Panc1 (cell line): ENCODE results near the gene EYA2. TPM values are rescaled to one million over a fixed set of nuclear protein-coding genes. Genes with fewer than 3 reads are reported as not detected.

Source experiments
- ATAC-seq: fragments of 200-7000 bp; cut with Tn5 transposase; 2 replicates; pipeline ENCODE4 v1.9.1; 2020; ENCODE audit warnings: mild to moderate bottlenecking, moderate library complexity
- BruUV-seq: library from RNA; stranded (reverse); fragments of 400-500 nt; replicated peaks from 2 replicates; lab custom pipeline; 2021; lab: Mats Ljungman, UMichigan
- CTCF ChIA-PET: fragments of 300-600 bp; sonication (Branson Sonifier 250); formaldehyde crosslinking; loops from one replicate; lab custom pipeline; 2022; ENCODE audit warnings: antibody characterized with exemption; lab: Charles Lee
- POLR2A ChIA-PET: fragments of 300-600 bp; sonication (Branson Sonifier 250); formaldehyde crosslinking; loops from one replicate; lab custom pipeline; 2022; ENCODE audit warnings: antibody characterized with exemption; lab: Charles Lee
- DNase-seq: peaks from one replicate; pipeline ENCODE4 v3.0.0-alpha.2; 2010; ENCODE audit warnings: low read depth, low spot score
- H3K27ac ChIP-seq: 2 replicates; pipeline ENCODE4 v1.5.1; 2011; ENCODE audit warnings: mild to moderate bottlenecking, low read length, inconsistent platforms
- H3K27me3 ChIP-seq: fragments of 200-500 bp; sonication (Bioruptor generic); 2 replicates; pipeline ENCODE4 v1.6.0; 2014; ENCODE audit warnings: low read length, inconsistent platforms; ENCODE audit not compliant: control insufficient read depth, insufficient read depth
- H3K36me3 ChIP-seq: fragments of 200-500 bp; sonication (Bioruptor generic); 2 replicates; pipeline ENCODE4 v1.5.1; 2014; ENCODE audit warnings: inconsistent platforms, mild to moderate bottlenecking, low read length, moderate library complexity; ENCODE audit not compliant: control insufficient read depth, insufficient read depth
- H3K4me1 ChIP-seq: 2 replicates; pipeline ENCODE4 v1.5.1; 2011; ENCODE audit warnings: inconsistent platforms, mild to moderate bottlenecking, low read length, moderate library complexity; ENCODE audit not compliant: control insufficient read depth, insufficient read depth
- H3K4me3 ChIP-seq, 2 experiments: 2 replicates each; pipeline ENCODE4 v1.5.1; 2011 to 2012; ENCODE audit warnings: low read depth in 2 of 2, low read length in 2 of 2, mild to moderate bottlenecking in 2 of 2, inconsistent platforms in 1 of 2, moderate library complexity in 1 of 2
- H3K9me3 ChIP-seq: fragments of 200-500 bp; sonication (Bioruptor generic); 2 replicates; pipeline ENCODE4 v1.5.1; 2014; ENCODE audit warnings: low read depth, mild to moderate bottlenecking, inconsistent platforms, low read length, moderate library complexity; ENCODE audit not compliant: control insufficient read depth, insufficient read depth
- CTCF ChIP-seq: fragments of 450-650 bp; IDR thresholded peaks from 2 replicates; pipeline ENCODE4 v1.5.1; 2017; ENCODE audit warnings: mild to moderate bottlenecking
- POLR2AphosphoS5 ChIP-seq: IDR thresholded peaks from 2 replicates; pipeline ENCODE4 v1.6.1; 2012; ENCODE audit warnings: mild to moderate bottlenecking, low read depth, low read length, moderate library complexity
- REST ChIP-seq, 2 experiments: IDR thresholded peaks; 2 replicates each; pipeline ENCODE4 v1.6.1; 2011 to 2012; ENCODE audit warnings: low read depth in 2 of 2, control low read depth in 1 of 2, low read length in 1 of 2, mild to moderate bottlenecking in 1 of 2, moderate library complexity in 1 of 2; ENCODE audit not compliant: insufficient read depth in 1 of 2
- SIN3A ChIP-seq: IDR thresholded peaks from 2 replicates; pipeline ENCODE4 v1.6.1; 2012; ENCODE audit warnings: low read depth, mild to moderate bottlenecking, low read length, moderate library complexity, borderline replicate concordance; ENCODE audit not compliant: insufficient read depth
- TCF7L2 ChIP-seq: IDR thresholded peaks from 2 replicates; pipeline ENCODE4 v1.6.1; 2011; ENCODE audit warnings: mild to moderate bottlenecking, low read depth, low read length, inconsistent platforms
- in situ Hi-C: cut with HindIII; loops from 2 replicates; pipeline ENCODE4 v1.10.0; 2016; ENCODE audit warnings: low sequenced_read_pairs, low pct_unique_long_range_greater_than_20kb
- intact Hi-C: fragments of 100-400 bp; cut with micrococcal nuclease; formaldehyde crosslinking; loops from one replicate; pipeline ENCODE4 v1.10.0; 2022; ENCODE audit not compliant: unreplicated experiment
- total RNA-seq: library from RNA; stranded (reverse); gene quantifications from one replicate; pipeline ENCODE4 v1.2.1, GENCODE V29; 2021; ENCODE audit not compliant: unreplicated experiment

Gene EYA2
- total RNA-seq, 1 experiment from 2014 or later, result 1.9 TPM

- ATAC-seq (no peak), DNase-seq (no peak)
- ChIA-PET CTCF (no interaction called here), POLR2A (no interaction called here)
- TF ChIP-seq SIN3A (no peak), POLR2AphosphoS5 (no peak), CTCF (no peak), REST (IDR thresholded peaks at IDR 0.05; ENCODE audit: insufficient read depth in 1 of 2, low read depth in 2 of 2, low read length in 1 of 2) (no peak), TCF7L2 (no peak)
- intact Hi-C loops (no loop called here), in situ Hi-C loops (no loop called here)
- no TSS peak for BruUV-seq
- H3K36me3 ChIP-seq, result no peaks in the 10 kb centered on the region
- no peak overlapping the region for H3K4me3 ChIP-seq
- H3K27me3 ChIP-seq, result no peaks in the 10 kb centered on the region
- H3K4me1 ChIP-seq, result no peaks in the 10 kb centered on the region
- peaks cover 5% of the 10 kb centered on the region; the same call in 1 of the 2 replicates for H3K9me3 ChIP-seq
- H3K27ac ChIP-seq, result no peak overlapping the region
Observed at GRCh38 chr20:47043086-47043485, 148.4 kb downstream of the EYA2 start.

GRCh38 chr20:47044938-47045337 lies 150.3 kb downstream of the EYA2 start:
- no peaks in the 10 kb centered on the region for H3K4me1 ChIP-seq
- DNase-seq (no peak), ATAC-seq (no peak)
- H3K9me3 ChIP-seq, result peaks cover 5% of the 10 kb centered on the region; the same call in 1 of the 2 replicates
- POLR2A ChIA-PET, result no interaction called here
- no peaks in the 10 kb centered on the region for H3K36me3 ChIP-seq
- H3K4me3 ChIP-seq, result no peak overlapping the region
- BruUV-seq, result no TSS peak
- H3K27ac ChIP-seq, result no peak overlapping the region
- CTCF ChIA-PET, result no interaction called here
- no peaks in the 10 kb centered on the region for H3K27me3 ChIP-seq
- in situ Hi-C loops, result no loop called here
- intact Hi-C loops, result no loop called here
- TF ChIP-seq SIN3A, result no peak
- no peak for TF ChIP-seq TCF7L2

- BruUV-seq, result no TSS peak
- in situ Hi-C loops, result no loop called here
- ATAC-seq, result no peak
Observed at GRCh38 chr20:47048054-47048453, 153.4 kb downstream of the EYA2 start.

More at GRCh38 chr20:47048054-47048453, 153.4 kb downstream of the EYA2 start:
- no peak for DNase-seq
- H3K36me3 ChIP-seq, result no peaks in the 10 kb centered on the region
- H3K9me3 ChIP-seq, result peaks cover 5% of the 10 kb centered on the region; the same call in 1 of the 2 replicates
- no peaks in the 10 kb centered on the region for H3K4me1 ChIP-seq
- H3K27ac ChIP-seq, result no peak overlapping the region
- ChIA-PET POLR2A (no interaction called here), CTCF (no interaction called here)
- H3K27me3 ChIP-seq, result 0 out of 2 replicates have a peak, but pooled peaks cover 2% of the 10 kb centered on the region
- TF ChIP-seq POLR2AphosphoS5 (no peak), CTCF (no peak), REST (IDR thresholded peaks at IDR 0.05; ENCODE audit: insufficient read depth in 1 of 2, low read depth in 2 of 2, low read length in 1 of 2) (no peak), TCF7L2 (no peak), SIN3A (no peak)
- H3K4me3 ChIP-seq, result no peak overlapping the region
- intact Hi-C loops, result no loop called here
